GM21529 (cell line): ENCODE data around the gene ARID5B.
"Not testable (repeated sequence)": the region's sequence is repeated elsewhere in the genome, so short reads cannot be mapped to it uniquely, and the experiment has no call there.

Experiments
- ATAC-seq: cut with Tn5 transposase; IDR thresholded peaks from one replicate; pipeline ENCODE4 v1.9.1; 2021; ENCODE audit not compliant: unreplicated experiment

The ARID5B gene

DNA sequence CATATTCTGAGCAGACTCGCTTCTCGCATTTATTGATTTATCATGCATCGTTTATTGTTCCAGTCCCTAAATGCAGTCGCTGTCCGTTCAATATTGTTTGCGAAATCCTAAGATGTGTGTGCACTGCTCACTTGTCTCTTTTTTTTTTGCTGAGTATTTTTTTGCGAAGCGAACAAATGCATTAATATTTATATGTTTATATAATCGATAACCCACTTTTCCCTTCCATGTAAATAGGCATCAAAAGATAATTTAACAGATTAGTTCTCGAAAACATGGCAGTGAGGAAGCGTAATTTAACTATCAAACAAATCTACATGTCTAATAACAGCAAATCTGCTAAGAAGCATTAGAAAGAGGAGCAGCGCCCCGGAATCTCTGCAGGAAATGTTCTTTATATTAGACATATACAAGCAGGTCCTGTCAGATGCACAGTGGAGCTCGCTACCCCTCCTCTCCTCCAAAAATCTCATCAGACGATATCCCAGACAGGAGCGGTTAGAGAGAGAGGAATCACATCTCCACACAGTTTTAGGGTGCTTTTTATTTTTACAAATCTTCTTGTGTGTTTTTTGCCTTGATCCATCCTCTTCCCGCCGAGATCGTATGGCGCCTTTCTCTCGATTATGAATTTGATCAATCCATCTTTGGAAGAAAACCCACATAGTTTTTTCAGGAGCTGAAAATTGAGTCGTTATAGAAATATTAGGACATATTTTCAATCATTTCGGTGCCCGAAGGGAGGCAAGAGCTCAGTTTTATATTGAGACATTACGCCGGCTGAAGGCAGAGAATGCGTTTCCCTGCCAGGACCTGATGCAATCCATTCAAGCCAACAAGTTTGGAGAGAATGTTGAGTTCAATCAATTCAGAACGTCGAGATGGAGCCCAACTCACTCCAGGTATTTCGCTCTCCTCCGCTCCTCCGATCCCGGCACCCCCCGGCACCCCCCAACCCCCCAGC lies at the start of gene ARID5B:
ARID5B (plus strand) TSS at position 871 of the 964 bp plus-strand sequence; CDS start at position 882, 11 bp downstream.
- ATAC-seq = no peak

GRCh38 chr10:61852261-61852660 lies 49.2 kb upstream of the ARID5B start:
- ATAC-seq = no peak

- no peak for ATAC-seq
Measured at GRCh38 chr10:61855771-61856170, 45.7 kb upstream of the ARID5B start.

- ATAC-seq = no peak
Measured at GRCh38 chr10:61857746-61858145, 43.8 kb upstream of the ARID5B start.

- ATAC-seq = no peak
Measured at GRCh38 chr10:61859786-61860185, 41.7 kb upstream of the ARID5B start.

DNA sequence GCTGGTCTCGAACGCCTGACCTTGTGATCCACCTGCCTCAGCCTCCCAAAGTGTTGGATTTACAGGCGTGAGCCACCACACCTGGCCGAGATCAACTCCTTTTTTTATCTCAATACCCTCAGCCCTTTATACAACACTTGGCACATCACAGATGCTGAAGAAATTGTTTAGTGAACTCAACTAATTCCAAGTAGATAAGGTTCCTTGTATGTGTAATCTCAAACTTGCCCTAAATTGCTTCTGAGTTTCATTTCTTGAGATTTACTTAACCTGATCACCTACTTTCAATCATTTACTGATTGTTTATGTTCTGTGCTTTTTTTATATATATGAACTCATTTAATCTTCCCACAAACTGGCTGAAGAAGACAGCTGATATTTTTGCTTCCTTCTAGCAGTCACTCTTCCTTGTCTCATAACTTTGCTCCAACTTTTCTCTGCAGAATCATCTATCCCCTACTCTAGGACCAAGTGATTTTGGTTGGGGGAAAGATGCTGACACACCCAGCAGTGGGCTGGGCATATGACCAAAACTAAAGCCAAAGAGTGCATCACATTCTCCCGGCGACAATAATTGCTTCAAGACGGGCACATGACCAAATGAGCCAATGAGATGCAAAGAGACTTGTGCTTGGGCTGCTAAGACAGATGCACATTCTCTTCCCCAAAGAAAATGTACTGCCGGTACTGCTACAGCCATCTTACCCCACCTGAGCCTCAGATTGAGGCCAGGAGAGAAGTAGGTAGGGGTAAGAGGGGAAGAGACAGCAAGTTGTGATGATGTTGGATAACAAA lies 40.3 kb upstream of the ARID5B start:
- ATAC-seq = no peak

GRCh38 chr10:61863981-61864380 lies 37.5 kb upstream of the ARID5B start:
- ATAC-seq = no peak

- ATAC-seq = no peak
Measured at GRCh38 chr10:61866700-61867368, 34.7 kb upstream of the ARID5B start.

- not testable (repeated sequence) for ATAC-seq
Measured at GRCh38 chr10:61867374-61867773, 34.1 kb upstream of the ARID5B start.

DNA sequence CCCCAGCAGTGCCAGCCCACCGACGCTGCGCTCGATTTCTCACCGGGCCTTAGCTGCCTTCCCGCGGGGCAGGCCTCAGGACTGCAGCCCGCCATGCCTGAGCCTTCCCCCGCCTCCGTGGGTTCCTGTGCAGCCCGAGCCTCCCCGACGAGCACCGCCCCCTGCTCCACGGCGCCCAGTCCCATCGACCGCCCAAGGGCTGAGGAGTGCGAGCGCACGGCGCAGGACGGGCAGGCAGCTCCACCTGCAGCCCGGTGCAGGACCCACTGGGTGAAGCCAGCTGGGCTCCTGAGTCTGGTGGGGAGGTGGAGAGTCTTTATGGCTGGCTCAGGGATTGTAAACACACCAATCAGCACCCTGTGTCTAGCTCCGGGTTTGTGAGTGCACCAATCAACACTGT lies 33.7 kb upstream of the ARID5B start:
- not testable (repeated sequence) for ATAC-seq

- ATAC-seq = no peak
Measured at GRCh38 chr10:61869041-61869675, 32.3 kb upstream of the ARID5B start.

DNA sequence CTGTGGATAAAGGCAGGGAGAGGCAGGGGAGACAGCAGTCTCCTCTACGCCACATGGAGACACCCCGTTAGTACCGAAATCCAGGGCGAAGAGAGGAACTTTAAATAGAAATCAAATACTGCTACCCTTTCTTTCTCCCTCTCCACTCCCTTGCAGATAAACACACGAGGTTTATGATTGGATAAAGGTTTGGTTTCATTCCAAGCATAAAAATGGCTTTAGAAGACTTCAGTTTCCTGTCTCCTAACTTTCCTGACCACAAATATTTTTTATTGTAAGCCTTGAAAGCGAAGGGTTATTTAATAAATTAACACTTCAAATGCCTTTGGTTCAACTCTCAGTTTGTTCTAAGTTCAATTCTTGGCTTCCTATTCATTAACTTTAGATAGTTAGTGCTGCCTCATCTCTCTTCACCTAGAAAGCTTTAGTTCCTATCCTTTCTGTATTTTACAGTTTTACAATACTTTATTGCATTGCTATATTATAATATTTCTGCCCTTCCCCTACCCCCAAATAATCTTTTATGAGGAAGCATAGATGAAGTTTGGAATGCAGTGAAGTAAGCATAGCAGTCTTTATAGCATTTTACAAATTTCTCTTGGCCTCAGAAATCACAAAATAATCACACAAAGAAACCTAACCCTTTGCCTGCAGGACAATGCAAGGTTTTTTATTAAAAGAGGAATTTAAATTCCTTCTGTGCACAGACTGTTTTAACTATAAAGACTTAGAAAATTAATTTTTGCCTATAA lies 31.5 kb upstream of the ARID5B start:
- no peak for ATAC-seq

DNA sequence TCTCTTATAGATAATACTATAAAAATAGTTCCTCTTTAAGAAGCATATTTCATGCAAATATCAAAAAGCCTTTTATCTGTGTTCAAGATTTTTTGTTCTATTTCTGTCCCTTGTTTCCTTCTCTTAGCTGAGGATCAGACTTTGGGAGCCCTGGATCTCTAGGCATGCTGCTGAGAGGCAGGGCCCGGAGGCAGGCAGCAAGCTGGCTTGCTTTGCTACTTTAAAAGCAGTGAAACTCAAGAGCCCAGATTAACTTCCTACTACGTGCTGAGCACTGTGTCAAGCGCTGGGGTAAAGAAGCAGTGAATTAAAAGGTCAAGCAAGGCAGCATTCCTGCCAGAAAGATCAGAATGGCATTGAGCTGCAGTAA lies 31.0 kb upstream of the ARID5B start:
- ATAC-seq = no peak

- ATAC-seq = no peak
Measured at GRCh38 chr10:61871487-61871886, 30.0 kb upstream of the ARID5B start.

DNA sequence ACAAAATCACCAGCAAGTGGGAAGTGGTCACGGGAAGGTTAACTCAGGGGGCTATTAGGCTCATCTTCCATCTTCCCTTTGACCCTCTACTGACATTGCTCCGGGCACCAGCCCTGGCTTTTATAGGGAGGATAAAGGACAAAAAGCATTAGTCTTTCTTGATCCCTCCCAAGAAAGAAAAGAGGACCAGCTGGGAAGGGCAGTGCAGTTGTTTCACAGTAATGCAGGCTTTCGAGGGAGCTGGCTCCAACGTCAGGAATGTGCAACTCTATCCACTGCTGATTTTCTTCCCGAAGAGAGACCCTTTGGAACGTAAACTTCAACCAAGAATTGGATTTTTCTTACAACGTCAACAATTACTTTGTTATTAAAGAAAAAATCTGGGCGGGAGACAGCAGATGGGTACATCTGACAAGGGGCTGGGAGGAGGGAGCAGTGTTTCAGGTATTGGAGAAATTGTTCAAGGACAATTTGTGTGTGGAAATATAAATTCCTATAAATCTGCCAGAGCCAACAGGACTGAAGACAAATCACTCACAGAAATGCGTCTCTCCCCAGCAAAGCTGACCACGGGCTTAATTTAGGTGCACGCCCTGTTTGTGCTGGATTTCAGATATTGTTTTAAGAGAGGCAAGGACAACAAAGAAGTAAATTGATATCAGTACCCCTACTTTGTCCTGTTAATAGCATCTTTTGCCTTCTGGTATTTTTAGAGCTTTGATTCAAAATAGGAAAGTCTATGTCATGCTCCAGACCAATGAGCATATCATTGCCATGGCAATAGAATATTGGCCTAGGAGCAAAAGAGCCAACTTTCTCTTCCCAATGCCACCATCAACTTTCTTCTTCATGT lies 23.4 kb upstream of the ARID5B start:
- no peak for ATAC-seq

GRCh38 chr10:61878740-61879068 lies 22.8 kb upstream of the ARID5B start:
- no peak for ATAC-seq

GRCh38 chr10:61882621-61883370 lies 18.7 kb upstream of the ARID5B start:
- ATAC-seq = peak; percentile 61

GRCh38 chr10:61883371-61884025 lies 18.0 kb upstream of the ARID5B start:
- ATAC-seq = no peak
